Measurements from ENCODE around the gene ITGB2. TPM values are rescaled to one million over a fixed set of nuclear protein-coding genes. Genes with fewer than 3 reads are reported as not detected.

The ITGB2 gene
- total and polyA plus RNA-seq, 3 experiments from 2014 or later = 159 to 847 (median 165) TPM

DNA sequence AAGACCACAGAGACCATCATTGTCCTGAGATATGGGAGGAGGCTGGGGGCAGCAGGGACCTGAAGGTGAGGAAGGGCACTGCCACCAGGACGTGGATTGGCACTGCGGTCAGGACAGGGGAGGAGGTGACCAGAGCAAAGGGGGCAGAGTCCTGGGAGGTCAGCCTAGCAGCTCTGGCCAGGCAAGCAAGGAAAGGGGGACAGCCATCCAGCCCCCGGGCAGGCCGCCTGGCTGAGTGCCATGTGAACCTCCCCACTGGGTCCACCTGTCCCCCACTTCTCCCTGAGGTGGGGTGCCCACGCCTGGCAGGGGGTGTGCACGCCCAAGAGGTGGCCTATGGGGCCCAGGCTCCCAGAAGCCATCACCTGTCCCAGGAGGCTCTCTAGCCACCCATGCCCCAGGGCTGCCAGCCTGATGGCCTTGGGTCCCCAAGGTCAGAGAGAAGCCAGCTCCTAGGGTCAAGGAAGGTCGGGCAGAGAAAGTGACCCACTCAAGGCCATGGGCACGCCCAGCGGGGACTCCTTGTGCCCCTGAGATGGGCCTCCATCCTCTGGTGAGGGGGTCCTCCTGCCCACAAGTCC, 29.6 kb downstream of the ITGB2 start:
- ChIA-PET POLR2A (interaction anchor here (1.6 kb wide), 1 partner anchor 37 kb away, joined by 3 read pairs; no protein-coding TSS in a partner anchor), CTCF (interaction anchor here (11.2 kb wide), 1 partner anchor 40 kb away, joined by 184 read pairs; no protein-coding TSS in a partner anchor)
- Histone ChIP-seq H3K9me3 (ENCODE audit: low read length) (no peaks in the 10 kb centered on the region), H3K4me1 (ENCODE audit: insufficient read depth, low read length) (peaks cover 11% of the 10 kb centered on the region), H3K4me3 (ENCODE audit: low read length) (no peak overlapping the region), H3K36me3 (ENCODE audit: insufficient read depth, low read length) (peaks cover 48% of the 10 kb centered on the region), H3K27ac (ENCODE audit: low read depth, low read length) (no peak overlapping the region), H3K27me3 (ENCODE audit: insufficient read depth, low read length, poor library complexity, severe bottlenecking) (no peaks in the 10 kb centered on the region)
- peak overlapping the region in 1 of 8 donors; percentile 47 for H3K27ac Mint-ChIP-seq
- peaks cover 12 to 22% (median 17%) of the 10 kb centered on the region in 3 donors for H3K4me1 Mint-ChIP-seq
- DNase-seq = peak in 1 of 5 donors; percentile 47
- no peaks in the 10 kb centered on the region for H3K9me3 Mint-ChIP-seq
- no peak overlapping the region for H3K4me3 Mint-ChIP-seq
- H3K36me3 Mint-ChIP-seq = peaks cover 0 to 72% (median 2%) of the 10 kb centered on the region in 3 donors
- no peaks in the 10 kb centered on the region for H3K27me3 Mint-ChIP-seq

DNA sequence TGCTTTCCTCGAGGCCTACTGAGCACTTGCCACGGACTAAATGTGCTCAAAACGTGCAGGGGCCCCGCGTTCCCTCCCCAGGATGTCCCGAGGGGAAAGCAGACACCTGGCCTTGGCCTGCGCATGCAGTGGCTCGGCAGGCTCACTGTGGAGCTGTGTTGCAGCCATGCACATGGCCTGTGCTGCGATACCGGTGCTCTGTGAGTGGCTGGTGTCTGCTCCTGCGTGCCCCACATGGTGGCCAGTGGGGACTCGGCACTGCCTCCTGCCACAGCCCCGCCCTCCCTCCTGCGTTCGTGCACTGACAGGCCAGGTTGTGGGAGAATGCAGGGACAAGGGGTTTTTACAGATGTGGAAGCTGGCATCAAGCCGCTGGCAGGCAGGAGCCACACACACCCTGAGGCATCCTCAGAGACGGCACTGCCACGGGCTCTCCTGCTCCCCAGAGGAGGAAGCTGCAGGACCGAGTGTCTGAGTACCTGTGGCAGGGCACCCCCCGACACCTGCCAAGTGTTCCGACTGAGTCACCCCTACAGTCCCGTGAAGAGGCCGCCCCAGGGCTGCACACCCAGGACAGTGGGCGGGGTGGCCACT, 30.3 kb downstream of the ITGB2 start:
- CTCF ChIA-PET = interaction anchor here (11.2 kb wide), 1 partner anchor 40 kb away, joined by 184 read pairs; no protein-coding TSS in a partner anchor
- DNase-seq = peak in 1 of 5 donors; percentile 39
- Mint-ChIP-seq H3K27ac (no peak overlapping the region), H3K27me3 (no peaks in the 10 kb centered on the region), H3K4me1 (peaks cover 12 to 22% (median 19%) of the 10 kb centered on the region in 3 donors), H3K36me3 (peaks cover 0 to 75% (median 2%) of the 10 kb centered on the region in 3 donors), H3K9me3 (no peaks in the 10 kb centered on the region), H3K4me3 (no peak overlapping the region)
- POLR2A ChIA-PET = interaction anchor here (1.6 kb wide), 1 partner anchor 37 kb away, joined by 3 read pairs; no protein-coding TSS in a partner anchor
- Histone ChIP-seq H3K27ac (ENCODE audit: low read depth, low read length) (no peak overlapping the region), H3K9me3 (ENCODE audit: low read length) (no peaks in the 10 kb centered on the region), H3K36me3 (ENCODE audit: insufficient read depth, low read length) (peaks cover 54% of the 10 kb centered on the region), H3K4me1 (ENCODE audit: insufficient read depth, low read length) (peaks cover 11% of the 10 kb centered on the region), H3K4me3 (ENCODE audit: low read length) (no peak overlapping the region), H3K27me3 (ENCODE audit: insufficient read depth, low read length, poor library complexity, severe bottlenecking) (no peaks in the 10 kb centered on the region)

DNA sequence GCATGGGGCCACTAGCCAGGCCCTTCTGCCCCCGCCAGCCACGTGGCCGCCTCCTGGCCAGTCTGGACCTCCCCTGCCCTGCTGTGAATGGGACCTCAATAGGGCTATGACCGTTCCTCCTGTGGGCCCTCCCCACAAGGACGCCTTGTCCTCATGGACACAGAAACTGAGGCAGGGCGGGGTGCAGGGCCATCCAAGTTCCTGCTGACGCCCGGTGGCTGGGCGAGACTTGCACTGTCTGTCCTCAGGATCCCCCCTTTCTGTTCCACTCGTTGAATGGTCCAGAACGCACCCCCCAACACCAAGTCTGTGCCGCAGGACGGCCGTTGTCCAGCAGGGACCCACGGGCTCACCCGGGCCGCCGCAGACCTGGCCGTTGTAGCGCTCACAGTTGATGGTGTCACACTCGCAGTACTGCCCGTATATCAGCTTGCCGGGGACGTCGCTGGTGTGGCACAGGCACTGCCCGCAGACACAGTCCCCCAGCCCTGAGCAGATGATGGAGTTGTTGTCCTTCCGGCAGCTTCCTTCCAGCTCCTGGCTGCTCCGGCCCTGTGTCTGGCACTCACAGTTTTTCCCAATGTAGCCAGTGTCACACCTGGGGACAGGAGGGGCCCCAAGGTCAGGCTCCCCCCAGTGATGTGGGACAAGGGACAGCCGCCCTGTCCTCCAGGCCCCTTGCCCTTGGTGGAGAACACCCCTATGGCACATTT, 30.9 kb downstream of the ITGB2 start:
- Mint-ChIP-seq H3K9me3 (no peaks in the 10 kb centered on the region), H3K4me3 (no peak overlapping the region), H3K27me3 (no peaks in the 10 kb centered on the region), H3K27ac (no peak overlapping the region), H3K4me1 (peaks cover 12 to 22% (median 19%) of the 10 kb centered on the region in 3 donors), H3K36me3 (peaks cover 0 to 72% (median 2%) of the 10 kb centered on the region in 3 donors)
- Histone ChIP-seq H3K9me3 (ENCODE audit: low read length) (no peaks in the 10 kb centered on the region), H3K27me3 (ENCODE audit: insufficient read depth, low read length, poor library complexity, severe bottlenecking) (no peaks in the 10 kb centered on the region), H3K4me1 (ENCODE audit: insufficient read depth, low read length) (peaks cover 11% of the 10 kb centered on the region), H3K27ac (ENCODE audit: low read depth, low read length) (no peak overlapping the region), H3K4me3 (ENCODE audit: low read length) (no peak overlapping the region), H3K36me3 (ENCODE audit: insufficient read depth, low read length) (peaks cover 50% of the 10 kb centered on the region)
- DNase-seq = peak in 1 of 5 donors; percentile 47
- POLR2A ChIA-PET = interaction anchor here (1.2 kb wide), 1 partner anchor 15 kb away, joined by 4 read pairs; no protein-coding TSS in a partner anchor
- CTCF ChIA-PET = interaction anchor here (0.8 to 11.2 kb wide), 2 partner anchors 41 to 60 kb away, joined by 3 to 184 read pairs; no protein-coding TSS in a partner anchor

DNA sequence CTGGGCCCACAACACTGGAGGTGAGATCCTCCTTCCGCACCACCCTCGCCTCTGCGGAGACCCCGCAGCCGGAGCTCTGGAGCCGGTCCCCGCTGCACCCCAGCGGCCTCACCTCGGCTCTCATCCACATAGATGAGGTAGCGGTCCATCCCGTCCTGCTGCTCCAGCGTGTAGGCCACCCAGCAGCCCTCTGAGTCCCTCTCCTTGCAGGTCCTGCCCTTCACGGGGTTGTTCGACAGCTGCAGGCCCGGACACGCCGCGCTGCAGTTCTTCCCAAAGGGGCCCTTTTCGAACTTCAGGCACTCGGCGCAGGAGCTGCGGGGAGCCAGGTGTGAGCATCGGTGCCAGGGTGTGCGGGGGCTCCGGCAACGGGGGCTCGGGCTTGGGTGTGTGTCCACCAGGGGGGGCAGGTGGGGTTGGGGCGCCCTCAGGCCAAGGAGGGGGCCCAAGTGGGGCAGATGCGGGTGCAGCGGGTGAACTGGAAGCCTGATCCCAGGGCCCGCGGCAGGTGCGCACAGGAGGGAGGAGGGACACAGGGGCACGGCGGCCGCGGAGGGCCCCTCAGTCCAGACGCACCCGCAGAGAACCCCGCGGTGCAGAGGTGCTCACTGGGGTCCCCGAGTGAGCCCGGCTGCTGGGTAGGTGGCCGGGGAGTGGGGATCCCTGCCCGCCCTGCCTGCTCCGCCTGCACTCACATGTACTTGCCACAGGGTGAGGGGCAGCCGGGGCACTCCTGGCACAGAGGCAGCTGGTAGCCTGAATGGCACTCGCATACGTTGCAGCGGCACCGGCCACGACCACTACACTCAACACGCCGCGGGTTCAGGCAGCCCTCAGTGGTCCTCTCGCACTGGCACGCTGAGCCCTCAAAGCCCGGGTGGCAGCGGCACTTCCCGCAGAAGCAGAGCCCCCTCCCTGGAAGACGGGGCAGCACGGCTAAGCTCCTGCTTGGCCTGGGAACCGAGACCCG, 31.8 kb downstream of the ITGB2 start:
- Mint-ChIP-seq H3K4me1 (peaks cover 10 to 20% (median 18%) of the 10 kb centered on the region in 3 donors), H3K27me3 (no peaks in the 10 kb centered on the region), H3K36me3 (peaks cover 0 to 69% (median 2%) of the 10 kb centered on the region in 3 donors), H3K27ac (peak overlapping the region in 1 of 8 donors; percentile 50), H3K9me3 (no peaks in the 10 kb centered on the region), H3K4me3 (no peak overlapping the region)
- ChIA-PET CTCF (interaction anchor here (0.8 to 11.2 kb wide), 2 partner anchors 42 to 61 kb away, joined by 3 to 184 read pairs; no protein-coding TSS in a partner anchor), POLR2A (interaction anchor here (1.2 kb wide), 1 partner anchor 14 kb away, joined by 4 read pairs; no protein-coding TSS in a partner anchor)
- peaks cover 11% of the 10 kb centered on the region for H3K4me1 ChIP-seq (ENCODE audit: insufficient read depth, low read length)
- no peaks in the 10 kb centered on the region for H3K27me3 ChIP-seq (ENCODE audit: insufficient read depth, low read length, poor library complexity, severe bottlenecking)
- H3K4me3 ChIP-seq (ENCODE audit: low read length) = no peak overlapping the region
- H3K9me3 ChIP-seq (ENCODE audit: low read length) = no peaks in the 10 kb centered on the region
- H3K36me3 ChIP-seq (ENCODE audit: insufficient read depth, low read length) = peaks cover 48% of the 10 kb centered on the region
- H3K27ac ChIP-seq (ENCODE audit: low read depth, low read length) = no peak overlapping the region
- DNase-seq = peak in 1 of 5 donors; percentile 44

DNA sequence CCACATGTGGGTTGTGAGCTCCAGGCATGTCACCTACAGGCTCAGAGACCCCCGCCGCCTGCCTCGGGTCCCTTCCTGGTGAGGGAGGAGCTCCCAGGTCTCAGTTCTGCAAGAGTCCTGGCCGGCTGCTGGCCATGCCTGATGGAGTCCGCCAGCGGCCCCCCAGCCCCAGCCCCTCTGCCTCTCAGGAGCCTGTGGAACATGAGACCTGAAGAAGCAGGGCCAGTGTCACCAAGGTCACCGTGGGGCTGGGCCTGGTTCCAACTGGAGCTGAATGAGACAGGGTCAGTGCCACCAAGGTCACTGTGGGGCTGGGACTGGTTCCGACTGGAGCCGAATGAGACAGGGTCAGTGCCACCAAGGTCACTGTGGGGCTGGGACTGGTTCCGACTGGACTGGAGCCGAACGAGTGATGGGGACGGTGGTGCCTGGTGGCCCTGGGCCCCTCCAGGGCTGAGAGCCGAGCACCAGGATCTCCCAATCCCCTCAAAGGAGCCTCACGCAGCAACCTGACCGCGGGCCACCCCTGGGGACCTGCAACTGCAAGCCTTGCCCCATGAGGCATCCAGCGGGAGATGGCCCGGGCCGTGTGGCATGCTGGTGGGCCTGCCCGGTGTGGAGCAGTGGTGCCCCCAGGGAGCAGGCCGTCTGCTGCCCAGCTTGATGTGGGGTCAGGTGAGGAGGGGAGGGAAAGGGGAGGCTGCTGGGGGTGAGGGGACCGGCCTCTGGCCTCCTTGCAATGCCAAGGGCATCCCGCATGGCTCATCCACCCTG, 32.7 kb downstream of the ITGB2 start:
- DNase-seq = peak in 1 of 5 donors; percentile 45
- no peak overlapping the region for H3K4me3 ChIP-seq (ENCODE audit: low read length)
- peaks cover 48% of the 10 kb centered on the region for H3K36me3 ChIP-seq (ENCODE audit: insufficient read depth, low read length)
- ChIA-PET POLR2A (no interaction called here), CTCF (interaction anchor here (0.8 to 11.2 kb wide), 3 partner anchors 12 to 44 kb away, joined by 3 to 184 read pairs (median 3); no protein-coding TSS in a partner anchor)
- Mint-ChIP-seq H3K9me3 (no peaks in the 10 kb centered on the region), H3K36me3 (peaks cover 0 to 62% (median 0%) of the 10 kb centered on the region in 3 donors), H3K4me3 (no peak overlapping the region), H3K27me3 (no peaks in the 10 kb centered on the region), H3K27ac (no peak overlapping the region), H3K4me1 (peaks cover 6 to 13% (median 12%) of the 10 kb centered on the region in 3 donors)
- H3K27ac ChIP-seq (ENCODE audit: low read depth, low read length) = no peak overlapping the region
- no peaks in the 10 kb centered on the region for H3K27me3 ChIP-seq (ENCODE audit: insufficient read depth, low read length, poor library complexity, severe bottlenecking)
- H3K9me3 ChIP-seq (ENCODE audit: low read length) = no peaks in the 10 kb centered on the region
- peaks cover 7% of the 10 kb centered on the region for H3K4me1 ChIP-seq (ENCODE audit: insufficient read depth, low read length)

DNA sequence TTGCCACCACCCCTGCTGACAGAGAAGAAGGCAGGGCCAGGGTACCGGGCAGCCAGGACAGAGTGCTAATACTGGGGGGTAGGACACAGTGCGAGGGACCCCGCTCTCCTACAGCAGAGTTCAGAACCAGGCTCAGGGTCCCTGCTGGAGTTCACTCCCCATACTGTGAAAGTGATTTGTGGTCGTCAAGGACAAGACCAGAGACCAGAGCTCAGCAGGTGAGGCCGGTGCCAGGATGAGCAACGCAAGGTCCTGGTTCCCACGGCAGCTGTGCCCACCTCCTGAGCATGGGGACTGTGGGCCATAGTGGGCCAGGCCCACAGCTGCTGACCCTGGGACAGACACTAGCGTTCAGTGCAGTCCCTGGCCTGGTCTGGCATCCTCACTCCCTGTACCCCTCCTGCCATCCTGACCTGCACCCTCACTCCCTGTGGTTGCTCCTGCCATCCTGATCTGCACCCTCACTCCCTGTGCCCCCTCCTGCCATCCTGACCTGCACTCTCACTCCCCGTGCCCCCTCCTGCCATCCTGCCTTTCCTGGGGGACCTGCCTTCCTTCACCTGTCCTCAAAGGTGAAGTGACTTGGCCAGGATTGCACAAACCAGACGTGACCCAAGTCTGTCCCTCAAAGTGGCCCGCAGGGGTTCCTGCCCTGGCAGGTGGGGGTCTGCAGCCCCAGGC, 33.4 kb downstream of the ITGB2 start:
- Histone ChIP-seq H3K36me3 (ENCODE audit: insufficient read depth, low read length) (peaks cover 48% of the 10 kb centered on the region), H3K4me3 (ENCODE audit: low read length) (no peak overlapping the region), H3K27me3 (ENCODE audit: insufficient read depth, low read length, poor library complexity, severe bottlenecking) (no peaks in the 10 kb centered on the region), H3K4me1 (ENCODE audit: insufficient read depth, low read length) (peaks cover 1% of the 10 kb centered on the region), H3K27ac (ENCODE audit: low read depth, low read length) (no peak overlapping the region), H3K9me3 (ENCODE audit: low read length) (no peaks in the 10 kb centered on the region)
- Mint-ChIP-seq H3K27me3 (no peaks in the 10 kb centered on the region), H3K4me3 (no peak overlapping the region), H3K36me3 (peaks cover 0 to 56% (median 0%) of the 10 kb centered on the region in 3 donors), H3K4me1 (peaks cover 3 to 9% (median 8%) of the 10 kb centered on the region in 3 donors), H3K27ac (peak overlapping the region in 1 of 8 donors; percentile 96), H3K9me3 (no peaks in the 10 kb centered on the region)
- DNase-seq = peak in 1 of 5 donors; percentile 39
- POLR2A ChIA-PET = interaction anchor here (0.9 to 1.0 kb wide), 2 partner anchors 12 to 33 kb away, joined by 3 read pairs; no protein-coding TSS in a partner anchor
- CTCF ChIA-PET = interaction anchor here (0.8 to 1.2 kb wide), 2 partner anchors 11 to 45 kb away, joined by 3 read pairs; no protein-coding TSS in a partner anchor
